A673 (cell line): Measurements from ENCODE around the gene ZYG11B.

Experiments used
- CTCF ChIP-seq: fragments of 300-800, 200-600 bp; sonication (generic); conservative IDR thresholded peaks from 2 replicates; pipeline ENCODE4 v1.5.1; 2017; ENCODE audit warnings: low read depth, mild to moderate bottlenecking, antibody characterized with exemption, low read length, moderate library complexity, mixed read lengths
- EZH2 ChIP-seq: fragments of 200-600 bp; sonication (generic); IDR thresholded peaks from 2 replicates; pipeline ENCODE4 v1.6.1; 2017; ENCODE audit warnings: borderline replicate concordance, low read depth, mild to moderate bottlenecking, mixed read lengths, antibody characterized with exemption, low read length; ENCODE audit not compliant: poor library complexity, severe bottlenecking

- TF ChIP-seq CTCF (no peak), EZH2 (no peak)
Observed at GRCh38 chr1:52769346-52770033, 43.2 kb downstream of the ZYG11B start.
